HEK293T (cell line): ENCODE measurements around the gene SMKR1.
"Not testable (repeated sequence)": the region's sequence is repeated elsewhere in the genome, so short reads cannot be mapped to it uniquely, and the experiment has no call there.

Experiments used
- CTCF ChIA-PET: fragments of 350-600 bp; formaldehyde crosslinking; extraction: SDS; loops from one replicate; lab custom pipeline; 2021; ENCODE audit warnings: antibody characterized with exemption, inconsistent platforms; lab: Yijun Ruan, JAX
- POLR2A ChIA-PET: fragments of 350-600 bp; formaldehyde crosslinking; extraction: SDS; loops from one replicate; lab custom pipeline; 2020; ENCODE audit warnings: antibody characterized with exemption, inconsistent platforms; lab: Yijun Ruan, JAX
- DNase-seq: peaks from one replicate; pipeline ENCODE4 v3.0.0; 2012; ENCODE audit warnings: mixed read lengths; ENCODE audit errors: extremely low spot score
- ARNT ChIP-seq: fragments of 450-650 bp; IDR thresholded peaks from 2 replicates; pipeline ENCODE4 v1.6.1; 2017; ENCODE audit warnings: mild to moderate bottlenecking
- BHLHE40 ChIP-seq: fragments of 450-650 bp; IDR thresholded peaks from 2 replicates; pipeline ENCODE4 v1.6.1; 2016; ENCODE audit warnings: mild to moderate bottlenecking, moderate library complexity, borderline replicate concordance
- CTBP1 ChIP-seq: fragments of 450-650 bp; IDR thresholded peaks from 2 replicates; pipeline ENCODE4 v1.6.1; 2016; ENCODE audit warnings: borderline replicate concordance
- ELF4 ChIP-seq: fragments of 450-650 bp; IDR thresholded peaks from 2 replicates; pipeline ENCODE4 v1.6.1; 2017; ENCODE audit warnings: antibody characterized with exemption
- FOXA1 ChIP-seq: fragments of 450-650 bp; IDR thresholded peaks from 2 replicates; pipeline ENCODE4 v1.6.1; 2016; ENCODE audit warnings: mild to moderate bottlenecking
- FOXK2 ChIP-seq: fragments of 450-650 bp; IDR thresholded peaks from 2 replicates; pipeline ENCODE4 v1.6.1; 2016; ENCODE audit warnings: mild to moderate bottlenecking
- FOXM1 ChIP-seq: fragments of 450-650 bp; IDR thresholded peaks from 2 replicates; pipeline ENCODE4 v1.6.1; 2017; ENCODE audit warnings: mild to moderate bottlenecking, borderline replicate concordance
- HDGF ChIP-seq: fragments of 450-650 bp; IDR thresholded peaks from 2 replicates; pipeline ENCODE4 v1.6.1; 2017; ENCODE audit warnings: antibody characterized with exemption, borderline replicate concordance
- L3MBTL2 ChIP-seq: fragments of 450-650 bp; conservative IDR thresholded peaks from 2 replicates; pipeline ENCODE4 v1.6.1; 2016; ENCODE audit warnings: mild to moderate bottlenecking
- LEF1 ChIP-seq: fragments of 450-650 bp; IDR thresholded peaks from 2 replicates; pipeline ENCODE4 v1.6.1; 2017; ENCODE audit warnings: mild to moderate bottlenecking, borderline replicate concordance
- NFRKB ChIP-seq: fragments of 450-650 bp; IDR thresholded peaks from 2 replicates; pipeline ENCODE4 v1.6.1; 2016; ENCODE audit warnings: mild to moderate bottlenecking, moderate library complexity
- SP1 ChIP-seq: fragments of 450-650 bp; IDR thresholded peaks from 2 replicates; pipeline ENCODE4 v1.6.1; 2017
- SUZ12 ChIP-seq: fragments of 450-650 bp; IDR thresholded peaks from 2 replicates; pipeline ENCODE4 v1.6.1; 2016; ENCODE audit warnings: mild to moderate bottlenecking
- TARDBP ChIP-seq: fragments of 450-650 bp; IDR thresholded peaks from 2 replicates; pipeline ENCODE4 v1.6.1; 2016
- ZNF384 ChIP-seq: fragments of 450-650 bp; IDR thresholded peaks from 2 replicates; pipeline ENCODE4 v1.6.1; 2016
- TF ChIP-seq, protein P1 (sequence below): fragments of 450-650 bp; IDR thresholded peaks from 2 replicates; pipeline ENCODE4 v1.6.1; 2016

SMKR1 gene

DNA sequence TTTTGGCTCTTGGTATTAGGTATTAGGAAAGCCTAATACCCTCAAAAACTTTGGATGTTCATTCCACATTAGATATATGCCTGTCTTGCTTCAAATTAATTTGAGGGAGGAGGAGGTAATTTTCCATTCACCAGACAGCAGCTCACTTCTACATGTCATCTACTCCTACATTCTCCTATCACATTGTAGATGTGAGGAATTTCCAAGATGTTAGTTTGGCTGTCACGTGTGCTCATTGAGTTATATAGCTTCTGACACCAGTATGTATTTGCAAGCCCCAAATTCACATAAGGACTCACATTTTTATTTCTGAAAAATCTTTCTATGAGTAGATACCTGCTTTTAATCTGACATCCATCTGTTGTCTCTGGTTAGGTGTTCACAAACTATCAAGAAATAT lies 22.5 kb upstream of the SMKR1 start:
- CTCF ChIA-PET = interaction anchor here (1.1 kb wide), 1 partner anchor 14 kb away, joined by 3 read pairs; no protein-coding TSS in a partner anchor
- no peak for DNase-seq
- no peak for TF ChIP-seq ARNT
- TF ChIP-seq FOXA1 = no peak
- POLR2A ChIA-PET = no interaction called here

DNA sequence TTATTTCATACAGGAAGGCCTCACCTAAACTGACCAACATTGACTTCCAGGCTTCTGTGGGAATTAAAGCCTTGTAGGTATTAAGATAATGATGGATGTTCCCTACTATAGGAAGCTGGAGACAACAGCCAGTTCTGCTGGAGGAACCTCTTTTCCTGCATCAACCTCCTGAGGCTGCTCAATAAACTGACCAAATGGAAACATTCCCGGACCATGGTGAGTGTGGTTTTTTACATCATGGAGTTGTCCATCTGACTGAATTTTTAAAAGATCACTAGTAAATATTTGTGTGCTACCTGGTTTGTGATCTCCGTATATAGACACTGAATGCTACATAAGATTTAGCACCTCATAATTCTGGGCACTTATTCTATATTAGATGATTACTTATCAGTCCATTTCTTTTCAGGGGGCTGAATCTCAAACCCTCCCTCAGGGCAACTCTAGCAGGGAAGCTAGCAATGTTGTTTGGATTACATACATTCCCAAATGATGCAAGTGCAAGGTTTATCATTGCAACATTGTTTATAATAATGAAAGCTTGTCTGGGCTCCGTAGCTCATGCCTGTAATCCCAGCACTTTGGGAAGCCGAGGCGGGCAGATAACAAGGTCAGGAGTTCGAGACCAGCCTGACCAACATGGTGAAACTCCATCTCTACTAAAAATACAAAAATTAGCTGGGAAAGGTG lies 21.5 kb upstream of the SMKR1 start:
- ChIA-PET CTCF (no interaction called here), POLR2A (no interaction called here)
- DNase-seq = no peak
- TF ChIP-seq NFRKB (no peak), HDGF (no peak), ELF4 (no peak), FOXM1 (no peak), L3MBTL2 (no peak), LEF1 (no peak), FOXK2 (no peak), TARDBP (no peak), ZNF384 (no peak), CTBP1 (no peak), SP1 (no peak), BHLHE40 (no peak), SUZ12 (no peak), ARNT (no peak), FOXA1 (no peak)
- TF ChIP-seq, protein P1, sequence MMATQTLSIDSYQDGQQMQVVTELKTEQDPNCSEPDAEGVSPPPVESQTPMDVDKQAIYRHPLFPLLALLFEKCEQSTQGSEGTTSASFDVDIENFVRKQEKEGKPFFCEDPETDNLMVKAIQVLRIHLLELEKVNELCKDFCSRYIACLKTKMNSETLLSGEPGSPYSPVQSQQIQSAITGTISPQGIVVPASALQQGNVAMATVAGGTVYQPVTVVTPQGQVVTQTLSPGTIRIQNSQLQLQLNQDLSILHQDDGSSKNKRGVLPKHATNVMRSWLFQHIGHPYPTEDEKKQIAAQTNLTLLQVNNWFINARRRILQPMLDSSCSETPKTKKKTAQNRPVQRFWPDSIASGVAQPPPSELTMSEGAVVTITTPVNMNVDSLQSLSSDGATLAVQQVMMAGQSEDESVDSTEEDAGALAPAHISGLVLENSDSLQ = no peak

DNA sequence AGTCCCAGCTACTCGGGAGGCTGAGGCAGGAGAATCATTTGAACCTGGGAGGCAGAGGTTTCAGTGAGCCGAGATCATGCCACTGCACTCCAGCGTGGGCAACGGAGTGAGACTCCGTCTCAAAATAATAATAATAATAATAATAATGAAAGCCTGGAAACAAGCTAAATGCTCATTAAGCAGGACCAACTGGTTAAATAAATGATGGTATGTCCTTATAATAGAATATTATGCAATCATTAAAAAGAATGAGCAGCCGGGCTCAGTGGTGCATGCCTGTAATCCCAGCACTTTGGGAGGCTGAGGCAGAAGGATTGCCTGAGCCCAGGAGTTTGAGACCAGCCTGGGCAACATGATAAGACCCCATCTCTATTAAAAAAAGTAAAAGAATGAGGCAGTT lies 21.0 kb upstream of the SMKR1 start:
- DNase-seq, CTCF ChIA-PET, POLR2A ChIA-PET: not testable (repeated sequence)

DNA sequence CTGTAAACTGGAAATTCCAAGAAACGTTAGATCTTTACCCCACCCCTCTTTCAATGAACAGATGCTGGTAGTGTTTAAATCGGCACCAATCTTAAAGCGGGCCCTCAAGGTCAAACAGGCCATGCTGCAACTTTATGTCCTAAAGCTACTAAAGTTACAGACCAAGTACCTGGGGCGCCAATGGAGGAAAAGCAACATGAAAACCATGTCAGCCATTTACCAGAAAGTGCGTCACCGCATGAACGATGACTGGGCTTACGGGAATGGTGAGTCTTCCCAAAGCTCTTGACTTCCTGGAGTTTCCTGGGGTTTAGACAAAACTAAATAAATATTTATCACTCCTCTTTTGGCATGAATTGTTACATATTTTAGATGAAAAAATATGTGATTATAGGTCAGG lies 19.6 kb upstream of the SMKR1 start:
- no peak for TF ChIP-seq FOXA1
- TF ChIP-seq FOXK2 = no peak
- no peak for TF ChIP-seq ZNF384
- no peak for TF ChIP-seq NFRKB
- TF ChIP-seq BHLHE40 = no peak
- no peak for TF ChIP-seq L3MBTL2
- no peak for TF ChIP-seq SP1
- no peak for TF ChIP-seq TARDBP
- no peak for TF ChIP-seq HDGF
- TF ChIP-seq CTBP1 = no peak
- TF ChIP-seq, protein P1 = no peak
- TF ChIP-seq SUZ12 = no peak
- no peak for TF ChIP-seq LEF1
- no peak for TF ChIP-seq ARNT
- no peak for TF ChIP-seq FOXM1
- no peak for TF ChIP-seq ELF4
- DNase-seq = no peak
- POLR2A ChIA-PET = no interaction called here
- CTCF ChIA-PET = no interaction called here

GRCh38 chr7:129489491-129489890 lies 12.8 kb upstream of the SMKR1 start:
- no peak for DNase-seq
- ChIA-PET POLR2A (no interaction called here), CTCF (no interaction called here)
- no peak for TF ChIP-seq ZNF384
- no peak for TF ChIP-seq CTBP1
- no peak for TF ChIP-seq NFRKB
- TF ChIP-seq L3MBTL2 = no peak
- no peak for TF ChIP-seq HDGF
- no peak for TF ChIP-seq FOXK2

- TF ChIP-seq ARNT (no peak), CTBP1 (no peak), LEF1 (no peak), BHLHE40 (no peak), FOXK2 (no peak), ZNF384 (no peak), FOXM1 (no peak), NFRKB (no peak), FOXA1 (no peak), SUZ12 (no peak), SP1 (no peak), HDGF (no peak), ELF4 (no peak)
- TF ChIP-seq, protein P1 = no peak
- no peak for DNase-seq
- POLR2A ChIA-PET = no interaction called here
- CTCF ChIA-PET = no interaction called here
These were observed 9.9 kb upstream of the SMKR1 start for GRCh38 chr7:129492391-129492790.

DNA sequence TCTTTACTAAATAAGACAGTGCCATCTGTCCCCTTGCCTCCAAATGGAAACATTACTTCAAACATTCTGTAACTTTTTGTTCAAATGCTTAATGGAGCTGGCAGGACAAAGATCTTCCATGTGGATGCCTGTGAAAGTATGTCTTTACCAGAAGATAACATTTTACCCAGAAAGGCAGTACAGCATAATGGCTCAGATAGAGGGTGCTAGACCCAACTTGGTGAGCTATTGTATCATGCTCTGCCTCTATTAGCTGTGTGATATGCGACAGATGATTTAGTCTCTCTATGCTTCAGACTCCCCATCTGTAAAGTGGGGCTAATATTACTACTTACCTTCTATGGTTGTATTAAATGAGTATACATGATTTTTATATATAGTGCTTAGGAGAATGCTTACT lies 8.8 kb upstream of the SMKR1 start:
- TF ChIP-seq LEF1 = no peak
- no peak for TF ChIP-seq ARNT
- TF ChIP-seq NFRKB = no peak
- no peak for TF ChIP-seq SP1
- no peak for TF ChIP-seq SUZ12
- no peak for TF ChIP-seq ELF4
- TF ChIP-seq BHLHE40 = no peak
- no peak for TF ChIP-seq FOXM1
- TF ChIP-seq TARDBP = no peak
- no peak for TF ChIP-seq FOXK2
- no peak for TF ChIP-seq L3MBTL2
- TF ChIP-seq, protein P1 = no peak
- TF ChIP-seq CTBP1 = no peak
- TF ChIP-seq FOXA1 = no peak
- no peak for TF ChIP-seq ZNF384
- no peak for TF ChIP-seq HDGF
- DNase-seq = no peak
- POLR2A ChIA-PET = no interaction called here
- CTCF ChIA-PET = interaction anchor here (0.6 to 1.0 kb wide), 2 partner anchors 14 to 475 kb away, joined by 3 read pairs; no protein-coding TSS in a partner anchor
